Trophoblast cell (in vitro differentiated cells and primary cell): ENCODE data around the gene WSCD2.

Experiments
- DNase-seq, 2 donors: peaks; one replicate each; pipeline ENCODE4 v3.0.0-alpha.2; 2016
- H2AFZ ChIP-seq: 2 replicates; pipeline ENCODE4 v1.6.1; 2013; ENCODE audit warnings: low read length, moderate library complexity, mild to moderate bottlenecking; ENCODE audit not compliant: insufficient read depth, poor library complexity
- H2AK5ac ChIP-seq: 2 replicates; pipeline ENCODE4 v1.6.1; 2013; ENCODE audit warnings: mild to moderate bottlenecking, low read length
- H2BK120ac ChIP-seq: 2 replicates; pipeline ENCODE4 v1.6.1; 2013; ENCODE audit warnings: low read length, mild to moderate bottlenecking, moderate library complexity; ENCODE audit not compliant: insufficient read depth, poor library complexity
- H2BK12ac ChIP-seq: 2 replicates; pipeline ENCODE4 v1.6.1; 2013; ENCODE audit warnings: mild to moderate bottlenecking, low read length, moderate library complexity
- H2BK5ac ChIP-seq: 2 replicates; pipeline ENCODE4 v1.6.1; 2013; ENCODE audit warnings: low read length, low read depth, moderate library complexity, mild to moderate bottlenecking; ENCODE audit not compliant: poor library complexity
- H3K14ac ChIP-seq: 2 replicates; pipeline ENCODE4 v1.6.1; 2013; ENCODE audit warnings: mild to moderate bottlenecking, low read length
- H3K18ac ChIP-seq: 2 replicates; pipeline ENCODE4 v1.6.1; 2013; ENCODE audit warnings: mild to moderate bottlenecking, low read length
- H3K23ac ChIP-seq: 2 replicates; pipeline ENCODE4 v1.6.1; 2013; ENCODE audit warnings: low read length
- H3K27ac ChIP-seq: 2 replicates; pipeline ENCODE4 v1.5.1; 2013; ENCODE audit warnings: low read depth, mild to moderate bottlenecking, inconsistent platforms, low read length, moderate library complexity
- H3K27me3 ChIP-seq: 2 replicates; pipeline ENCODE4 v1.6.1; 2013; ENCODE audit warnings: inconsistent platforms, mild to moderate bottlenecking, low read length, moderate library complexity; ENCODE audit not compliant: insufficient read depth
- H3K36me3 ChIP-seq, 2 experiments: 1 replicate in 1 of 2; 2 replicates in 1 of 2; pipeline ENCODE4 v1.6.1; 2013; ENCODE audit warnings: low read length in 2 of 2, mild to moderate bottlenecking in 2 of 2, moderate library complexity in 1 of 2; ENCODE audit not compliant: insufficient read depth in 2 of 2, control insufficient read depth in 1 of 2
- H3K4ac ChIP-seq: 2 replicates; pipeline ENCODE4 v1.6.1; 2013; ENCODE audit warnings: low read depth, mild to moderate bottlenecking, low read length, moderate library complexity
- H3K4me1 ChIP-seq, 2 experiments: 1 replicate in 1 of 2; 2 replicates in 1 of 2; pipeline ENCODE4 v1.6.1; 2013; ENCODE audit warnings: low read length in 2 of 2, mild to moderate bottlenecking in 2 of 2, moderate library complexity in 1 of 2; ENCODE audit not compliant: insufficient read depth in 2 of 2, control insufficient read depth in 1 of 2
- H3K4me2 ChIP-seq: 2 replicates; pipeline ENCODE4 v1.6.1; 2013; ENCODE audit warnings: inconsistent platforms, mild to moderate bottlenecking, low read length, moderate library complexity
- H3K4me3 ChIP-seq: 2 replicates; pipeline ENCODE4 v1.5.1; 2013; ENCODE audit warnings: mild to moderate bottlenecking, low read depth, low read length, inconsistent platforms
- H3K79me1 ChIP-seq: one replicate; pipeline ENCODE4 v1.6.1; 2013; ENCODE audit warnings: low read length
- H3K79me2 ChIP-seq: 2 replicates; pipeline ENCODE4 v1.6.1; 2013; ENCODE audit warnings: low read length, mild to moderate bottlenecking; ENCODE audit not compliant: control insufficient read depth, insufficient read depth, poor library complexity
- H3K9ac ChIP-seq: 2 replicates; pipeline ENCODE4 v1.6.1; 2013; ENCODE audit warnings: mild to moderate bottlenecking, low read length
- H3K9me3 ChIP-seq: 2 replicates; pipeline ENCODE4 v1.6.1; 2013; ENCODE audit warnings: low read depth, mild to moderate bottlenecking, control low read depth, inconsistent platforms, low read length; ENCODE audit not compliant: insufficient read depth
- H4K12ac ChIP-seq: 2 replicates; pipeline ENCODE4 v1.6.1; 2013; ENCODE audit warnings: low read depth, mild to moderate bottlenecking, low read length, moderate library complexity
- H4K8ac ChIP-seq: 2 replicates; pipeline ENCODE4 v1.6.1; 2013; ENCODE audit warnings: low read depth, mild to moderate bottlenecking, low read length, moderate library complexity
- H4K91ac ChIP-seq: one replicate; pipeline ENCODE4 v1.6.1; 2013; ENCODE audit warnings: low read depth, mild to moderate bottlenecking, low read length, moderate library complexity
- WGBS: extraction: QIAGEN DNeasy Blood & Tissue Kit; methylation state at CpG from one replicate; pipeline ENCODE4 v1.1.7; 2013; ENCODE audit warnings: missing lambda C conversion rate; ENCODE audit not compliant: insufficient read length, insufficient coverage; ENCODE audit errors: extremely low coverage; 5-methylcytosine and 5-hydroxymethylcytosine counted together

WSCD2 gene

GRCh38 chr12:108282676-108283075 lies 153.6 kb downstream of the WSCD2 start:
- Histone ChIP-seq H3K9ac (no peak overlapping the region), H2BK120ac (no peak overlapping the region), H3K4me1 (no peaks in the 10 kb centered on the region), H3K36me3 (no peaks in the 10 kb centered on the region), H3K27me3 (no peaks in the 10 kb centered on the region), H3K79me2 (no peaks in the 10 kb centered on the region), H3K79me1 (no peaks in the 10 kb centered on the region), H2AK5ac (no peak overlapping the region), H3K4me3 (no peak overlapping the region), H4K91ac (no peak overlapping the region), H4K8ac (no peak overlapping the region), H4K12ac (no peak overlapping the region), H3K4me2 (no peak overlapping the region), H2AFZ (no peak overlapping the region), H2BK5ac (no peak overlapping the region), H3K23ac (no peak overlapping the region), H3K9me3 (no peaks in the 10 kb centered on the region), H3K14ac (no peak overlapping the region), H3K4ac (no peak overlapping the region), H3K18ac (no peak overlapping the region), H2BK12ac (no peak overlapping the region), H3K27ac (no peak overlapping the region)
- no CpG with 5 or more reads among the region's 3 CpGs for WGBS
- no peak for DNase-seq

- Histone ChIP-seq H3K9me3 (no peaks in the 10 kb centered on the region), H3K79me1 (no peaks in the 10 kb centered on the region), H4K8ac (no peak overlapping the region), H3K4me3 (no peak overlapping the region), H3K4ac (no peak overlapping the region), H2AK5ac (no peak overlapping the region), H4K91ac (no peak overlapping the region), H3K9ac (no peak overlapping the region), H3K18ac (no peak overlapping the region), H3K27me3 (no peaks in the 10 kb centered on the region), H2AFZ (no peak overlapping the region), H4K12ac (no peak overlapping the region), H2BK5ac (no peak overlapping the region), H3K27ac (no peak overlapping the region), H2BK12ac (no peak overlapping the region), H3K79me2 (no peaks in the 10 kb centered on the region), H3K14ac (no peak overlapping the region), H3K36me3 (no peaks in the 10 kb centered on the region), H3K4me1 (no peaks in the 10 kb centered on the region), H2BK120ac (no peak overlapping the region), H3K4me2 (no peak overlapping the region), H3K23ac (no peak overlapping the region)
- WGBS: no CpG with 5 or more reads among the region's 7 CpGs
- DNase-seq: no peak
Observed at GRCh38 chr12:108284163-108284562, 155.1 kb downstream of the WSCD2 start.

GRCh38 chr12:108285016-108285415 lies 155.9 kb downstream of the WSCD2 start:
- Histone ChIP-seq H2BK12ac (no peak overlapping the region), H4K12ac (no peak overlapping the region), H2BK5ac (no peak overlapping the region), H3K23ac (no peak overlapping the region), H3K79me2 (no peaks in the 10 kb centered on the region), H2BK120ac (no peak overlapping the region), H3K9me3 (no peaks in the 10 kb centered on the region), H3K4ac (no peak overlapping the region), H3K4me3 (no peak overlapping the region), H3K9ac (no peak overlapping the region), H3K79me1 (no peaks in the 10 kb centered on the region), H2AFZ (no peak overlapping the region), H4K91ac (no peak overlapping the region), H3K27ac (no peak overlapping the region), H4K8ac (no peak overlapping the region), H3K27me3 (no peaks in the 10 kb centered on the region), H3K36me3 (no peaks in the 10 kb centered on the region), H3K14ac (no peak overlapping the region), H3K4me2 (no peak overlapping the region), H2AK5ac (no peak overlapping the region), H3K4me1 (no peaks in the 10 kb centered on the region), H3K18ac (no peak overlapping the region)
- DNase-seq: no peak
- WGBS: no CpG with 5 or more reads among the region's 2 CpGs

GRCh38 chr12:108287227-108287626 lies 158.1 kb downstream of the WSCD2 start:
- H3K9me3 ChIP-seq: peaks cover 4% of the 10 kb centered on the region
- no peak overlapping the region for H3K27ac ChIP-seq
- H2BK5ac ChIP-seq: no peak overlapping the region
- no peak overlapping the region for H2BK12ac ChIP-seq
- H2AK5ac ChIP-seq: no peak overlapping the region
- no peak overlapping the region for H2AFZ ChIP-seq
- H3K4me1 ChIP-seq: no peaks in the 10 kb centered on the region
- H3K18ac ChIP-seq: no peak overlapping the region
- no peak overlapping the region for H3K23ac ChIP-seq
- H4K12ac ChIP-seq: no peak overlapping the region
- H3K4ac ChIP-seq: no peak overlapping the region
- H3K79me1 ChIP-seq: no peaks in the 10 kb centered on the region
- no peaks in the 10 kb centered on the region for H3K27me3 ChIP-seq
- no peak for DNase-seq
- H4K91ac ChIP-seq: no peak overlapping the region
- no peak overlapping the region for H3K4me2 ChIP-seq
- no peak overlapping the region for H4K8ac ChIP-seq
- H3K4me3 ChIP-seq: no peak overlapping the region
- H3K9ac ChIP-seq: no peak overlapping the region
- H2BK120ac ChIP-seq: no peak overlapping the region
- WGBS: 100% methylated on average over 1 of the region's 3 CpGs
- no peaks in the 10 kb centered on the region for H3K36me3 ChIP-seq
- H3K79me2 ChIP-seq: no peaks in the 10 kb centered on the region
- H3K14ac ChIP-seq: no peak overlapping the region
